ENCODE measurements around the gene ENDOV.

DNA sequence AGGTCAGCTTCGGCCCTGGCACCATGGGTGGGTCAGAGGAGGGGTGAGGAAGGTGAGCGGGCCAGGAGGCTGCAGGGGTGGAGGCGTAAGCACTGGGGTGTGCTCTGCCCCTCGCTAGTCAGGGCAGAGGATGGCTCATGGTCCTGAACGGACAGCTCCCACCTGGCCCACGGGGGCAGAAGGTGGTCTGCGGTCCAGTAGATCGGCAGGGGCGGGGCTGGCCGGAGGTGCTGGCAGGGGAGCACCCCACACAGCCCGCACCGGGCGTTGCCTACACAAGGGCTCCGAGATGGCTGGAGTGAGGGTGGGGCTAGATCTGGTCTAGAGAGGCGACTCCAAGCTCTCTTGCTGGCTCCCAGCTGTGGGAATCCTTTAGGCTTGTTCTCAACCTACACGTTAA lies 53.3 kb downstream of the ENDOV start:
- TF ChIP-seq HDAC2 (IDR thresholded peaks at IDR 0.05) (no peak), CTCF (IDR thresholded peaks at IDR 0.05) (no peak), ZC3H11A (IDR thresholded peaks at IDR 0.05) (no peak), POLR2A (IDR thresholded peaks at IDR 0.05; ENCODE audit: low read length) (no peak), EP300 (IDR thresholded peaks at IDR 0.05) (no peak), SREBF2 (IDR thresholded peaks at IDR 0.05) (no peak), JUNB (IDR thresholded peaks at IDR 0.05) (no peak), RNF2 (IDR thresholded peaks at IDR 0.05; ENCODE audit: borderline replicate concordance, low read depth) (no peak)
